Upper lobe of left lung (tissue), 4 donors: ENCODE measurements around the gene IPO4.

Experiments used
- EP300 ChIP-seq, 4 donors: sonication (generic); formaldehyde crosslinking; IDR thresholded peaks; one replicate each; pipeline ENCODE4 v1.5.1; 2017; ENCODE audit warnings: antibody characterized with exemption in 4 of 4, control low read depth in 2 of 4
- POLR2AphosphoS5 ChIP-seq, 2 donors: sonication (generic); formaldehyde crosslinking; IDR thresholded peaks; one replicate each; pipeline ENCODE4 v1.5.1; 2017; ENCODE audit warnings: antibody characterized with exemption in 2 of 2
- TF ChIP-seq, protein P1 (sequence below), 6 experiments: fragments of 450-650 bp in 4 of 6; fragments of 200-600 bp in 2 of 6; sonication (generic) in 2 of 6; IDR thresholded peaks; one replicate each; pipeline ENCODE4 v1.5.1; 2016 to 2019; ENCODE audit warnings: antibody characterized with exemption in 6 of 6

DNA sequence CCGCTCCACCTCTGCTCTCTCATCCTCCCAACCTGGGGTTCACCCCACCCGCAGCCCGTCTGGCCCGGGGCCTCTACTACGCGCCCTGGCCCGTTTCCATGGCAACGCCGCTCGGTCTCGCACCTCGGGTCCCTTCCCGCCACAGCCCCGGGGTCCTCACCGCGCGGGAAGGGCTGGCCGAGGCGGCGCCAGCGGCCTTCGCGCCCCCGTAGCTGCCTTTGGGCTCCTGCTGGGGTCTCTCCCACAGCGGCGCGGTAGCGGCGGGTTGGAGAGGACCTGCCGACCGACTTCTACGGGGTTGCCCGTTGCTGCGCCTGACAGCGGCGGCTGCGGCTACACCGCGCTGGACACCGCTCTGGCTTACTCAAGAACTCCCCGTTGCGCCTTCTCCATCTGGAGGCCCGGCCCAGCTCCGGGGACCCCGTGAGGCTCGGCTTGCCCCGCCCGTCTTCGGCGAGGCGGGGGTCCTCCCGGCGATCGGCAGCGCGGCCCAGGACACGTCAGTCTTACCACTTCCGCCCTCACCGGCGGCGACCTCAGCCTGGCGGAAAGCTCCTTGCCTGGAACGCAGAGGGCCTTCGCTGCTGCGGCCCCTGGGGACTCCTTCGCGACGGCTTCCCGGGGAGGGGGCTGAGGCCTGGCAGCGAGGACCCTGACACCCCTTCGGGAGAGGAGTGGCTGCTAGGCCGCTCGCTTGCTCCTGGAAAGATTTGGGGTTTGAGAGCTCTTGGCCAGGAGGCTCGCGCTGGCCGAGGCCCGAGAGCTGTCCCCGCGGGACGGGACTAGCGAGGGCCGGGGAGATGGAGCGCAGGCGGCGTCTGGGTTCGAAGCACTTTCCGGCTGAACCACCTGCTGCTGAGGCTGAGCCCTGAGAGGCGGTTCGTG lies 6.8 kb upstream of the IPO4 start, which contains the start of gene TM9SF1:
- TF ChIP-seq, protein P1, sequence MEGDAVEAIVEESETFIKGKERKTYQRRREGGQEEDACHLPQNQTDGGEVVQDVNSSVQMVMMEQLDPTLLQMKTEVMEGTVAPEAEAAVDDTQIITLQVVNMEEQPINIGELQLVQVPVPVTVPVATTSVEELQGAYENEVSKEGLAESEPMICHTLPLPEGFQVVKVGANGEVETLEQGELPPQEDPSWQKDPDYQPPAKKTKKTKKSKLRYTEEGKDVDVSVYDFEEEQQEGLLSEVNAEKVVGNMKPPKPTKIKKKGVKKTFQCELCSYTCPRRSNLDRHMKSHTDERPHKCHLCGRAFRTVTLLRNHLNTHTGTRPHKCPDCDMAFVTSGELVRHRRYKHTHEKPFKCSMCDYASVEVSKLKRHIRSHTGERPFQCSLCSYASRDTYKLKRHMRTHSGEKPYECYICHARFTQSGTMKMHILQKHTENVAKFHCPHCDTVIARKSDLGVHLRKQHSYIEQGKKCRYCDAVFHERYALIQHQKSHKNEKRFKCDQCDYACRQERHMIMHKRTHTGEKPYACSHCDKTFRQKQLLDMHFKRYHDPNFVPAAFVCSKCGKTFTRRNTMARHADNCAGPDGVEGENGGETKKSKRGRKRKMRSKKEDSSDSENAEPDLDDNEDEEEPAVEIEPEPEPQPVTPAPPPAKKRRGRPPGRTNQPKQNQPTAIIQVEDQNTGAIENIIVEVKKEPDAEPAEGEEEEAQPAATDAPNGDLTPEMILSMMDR (IDR thresholded peaks at IDR 0.05): peak in 2 of 6 experiments; percentile 24 to 31
- TF ChIP-seq POLR2AphosphoS5 (IDR thresholded peaks at IDR 0.05) (peak; percentile 95 to 97), EP300 (IDR thresholded peaks at IDR 0.05) (no peak)
